GM18858 (cell line): Measurements from ENCODE around the gene CUEDC2.
"Not testable (repeated sequence)": the region's sequence is repeated elsewhere in the genome, so short reads cannot be mapped to it uniquely, and the experiment has no call there.

Experiments used
- ATAC-seq: cut with Tn5 transposase; IDR thresholded peaks from one replicate; pipeline ENCODE4 v1.9.1; 2021; ENCODE audit not compliant: unreplicated experiment

Gene CUEDC2

GRCh38 chr10:102454662-102455487 is 22.5 kb upstream of the CUEDC2 start:
- not testable (repeated sequence) for ATAC-seq

- no peak for ATAC-seq
Measured at GRCh38 chr10:102453502-102453901, 21.1 kb upstream of the CUEDC2 start.

GRCh38 chr10:102452672-102453340 is 20.4 kb upstream of the CUEDC2 start:
- no peak for ATAC-seq

- no peak for ATAC-seq
Measured at GRCh38 chr10:102451105-102451969, 19.0 kb upstream of the CUEDC2 start, which contains the start of gene C10orf95. Gene C10orf95, minus strand, starts transcription at chr10:102451543. Its CDS starts 450 bp downstream, at chr10:102451093.

- peak; percentile 73 for ATAC-seq
Measured at GRCh38 chr10:102450374-102451104, 18.2 kb upstream of the CUEDC2 start.

GRCh38 chr10:102450124-102450373 is 17.7 kb upstream of the CUEDC2 start:
- no peak for ATAC-seq

GRCh38 chr10:102449321-102450123 is 17.1 kb upstream of the CUEDC2 start:
- peak; percentile 50 for ATAC-seq

- ATAC-seq = no peak
Measured at GRCh38 chr10:102444851-102445250, 12.5 kb upstream of the CUEDC2 start.

- no peak for ATAC-seq
Measured at GRCh38 chr10:102438374-102438773, 6.0 kb upstream of the CUEDC2 start.

- ATAC-seq = no peak
Measured at GRCh38 chr10:102437515-102437914, 5.1 kb upstream of the CUEDC2 start.

- ATAC-seq = no peak
Measured at GRCh38 chr10:102436312-102436711, 3.9 kb upstream of the CUEDC2 start.

- no peak for ATAC-seq
Measured at GRCh38 chr10:102435529-102436233, 3.3 kb upstream of the CUEDC2 start.

- ATAC-seq = no peak
Measured at GRCh38 chr10:102435133-102435497, 2.7 kb upstream of the CUEDC2 start.

GRCh38 chr10:102434394-102435132 is 2.2 kb upstream of the CUEDC2 start:
- no peak for ATAC-seq

- ATAC-seq = no peak
Measured at GRCh38 chr10:102433619-102434046, 1.3 kb upstream of the CUEDC2 start.

- no peak for ATAC-seq
Measured at GRCh38 chr10:102431452-102432124, 786 bp downstream of the CUEDC2 start.

GRCh38 chr10:102429468-102429867 is 2.9 kb downstream of the CUEDC2 start:
- no peak for ATAC-seq

GRCh38 chr10:102426803-102427287 is 5.5 kb downstream of the CUEDC2 start:
- no peak for ATAC-seq
